ENCODE results near the gene KCNN3.

Gene KCNN3

GRCh38 chr1:154793685-154794084, 76.4 kb downstream of the KCNN3 start:
- no peak for DNase-seq (ENCODE audit: low read depth, low spot score)

GRCh38 chr1:154792899-154793298, 77.2 kb downstream of the KCNN3 start:
- no peak for DNase-seq (ENCODE audit: low read depth, low spot score)

GRCh38 chr1:154791292-154792166, 78.6 kb downstream of the KCNN3 start:
- DNase-seq (ENCODE audit: low read depth, low spot score), result peak; percentile 73

- DNase-seq (ENCODE audit: low read depth, low spot score), result no peak
These were observed 81.2 kb downstream of the KCNN3 start for GRCh38 chr1:154788886-154789285.

- no peak for DNase-seq (ENCODE audit: low read depth, low spot score)
These were observed 81.8 kb downstream of the KCNN3 start for GRCh38 chr1:154788110-154788870.

GRCh38 chr1:154786804-154787570, 83.1 kb downstream of the KCNN3 start:
- DNase-seq (ENCODE audit: low read depth, low spot score), result no peak

- DNase-seq (ENCODE audit: low read depth, low spot score), result no peak
These were observed 85.1 kb downstream of the KCNN3 start for GRCh38 chr1:154784924-154785531.

GRCh38 chr1:154784416-154784815, 85.7 kb downstream of the KCNN3 start:
- no peak for DNase-seq (ENCODE audit: low read depth, low spot score)

- no peak for DNase-seq (ENCODE audit: low read depth, low spot score)
These were observed 86.1 kb downstream of the KCNN3 start for GRCh38 chr1:154783976-154784375.

- no peak for DNase-seq (ENCODE audit: low read depth, low spot score)
These were observed 89.5 kb downstream of the KCNN3 start for GRCh38 chr1:154780541-154780940.

GRCh38 chr1:154779551-154780189, 90.4 kb downstream of the KCNN3 start:
- no peak for DNase-seq (ENCODE audit: low read depth, low spot score)

GRCh38 chr1:154778944-154779343, 91.1 kb downstream of the KCNN3 start:
- no peak for DNase-seq (ENCODE audit: low read depth, low spot score)

- no peak for DNase-seq (ENCODE audit: low read depth, low spot score)
These were observed 91.8 kb downstream of the KCNN3 start for GRCh38 chr1:154778275-154778674.

- no peak for DNase-seq (ENCODE audit: low read depth, low spot score)
These were observed 92.3 kb downstream of the KCNN3 start for GRCh38 chr1:154777781-154778180.

GRCh38 chr1:154777154-154777553, 92.9 kb downstream of the KCNN3 start:
- DNase-seq (ENCODE audit: low read depth, low spot score), result peak; percentile 25

- no peak for DNase-seq (ENCODE audit: low read depth, low spot score)
These were observed 94.2 kb downstream of the KCNN3 start for GRCh38 chr1:154775621-154776605.

- DNase-seq (ENCODE audit: low read depth, low spot score), result no peak
These were observed 95.8 kb downstream of the KCNN3 start for GRCh38 chr1:154774175-154774855.

GRCh38 chr1:154773551-154773950, 96.5 kb downstream of the KCNN3 start:
- peak; percentile 49 for DNase-seq (ENCODE audit: low read depth, low spot score)

Measured in astrocyte of the hippocampus (primary cell).